SK-N-MC (cell line): ENCODE results near the gene CALN1.

Source experiments
- EZH2 ChIP-seq: fragments of 200-600 bp; sonication (generic); IDR thresholded peaks from one replicate; pipeline ENCODE4 v1.6.1; 2017; ENCODE audit warnings: antibody characterized with exemption
- POLR2AphosphoS5 ChIP-seq: IDR thresholded peaks from 2 replicates; pipeline ENCODE4 v1.6.1; 2012; ENCODE audit warnings: mild to moderate bottlenecking, low read depth, low read length, borderline replicate concordance

- TF ChIP-seq POLR2AphosphoS5: no peak
- no peak for TF ChIP-seq EZH2
These were observed 507.7 kb downstream of the CALN1 start for GRCh38 chr7:71904484-71904883.
